ENCODE results near the gene GAB1. TPM values are rescaled to one million over a fixed set of nuclear protein-coding genes. Genes with fewer than 3 reads are reported as not detected.

GAB1 gene
- total RNA-seq, 4 donors from 2014 or later: 102 to 129 (median 118) TPM

DNA sequence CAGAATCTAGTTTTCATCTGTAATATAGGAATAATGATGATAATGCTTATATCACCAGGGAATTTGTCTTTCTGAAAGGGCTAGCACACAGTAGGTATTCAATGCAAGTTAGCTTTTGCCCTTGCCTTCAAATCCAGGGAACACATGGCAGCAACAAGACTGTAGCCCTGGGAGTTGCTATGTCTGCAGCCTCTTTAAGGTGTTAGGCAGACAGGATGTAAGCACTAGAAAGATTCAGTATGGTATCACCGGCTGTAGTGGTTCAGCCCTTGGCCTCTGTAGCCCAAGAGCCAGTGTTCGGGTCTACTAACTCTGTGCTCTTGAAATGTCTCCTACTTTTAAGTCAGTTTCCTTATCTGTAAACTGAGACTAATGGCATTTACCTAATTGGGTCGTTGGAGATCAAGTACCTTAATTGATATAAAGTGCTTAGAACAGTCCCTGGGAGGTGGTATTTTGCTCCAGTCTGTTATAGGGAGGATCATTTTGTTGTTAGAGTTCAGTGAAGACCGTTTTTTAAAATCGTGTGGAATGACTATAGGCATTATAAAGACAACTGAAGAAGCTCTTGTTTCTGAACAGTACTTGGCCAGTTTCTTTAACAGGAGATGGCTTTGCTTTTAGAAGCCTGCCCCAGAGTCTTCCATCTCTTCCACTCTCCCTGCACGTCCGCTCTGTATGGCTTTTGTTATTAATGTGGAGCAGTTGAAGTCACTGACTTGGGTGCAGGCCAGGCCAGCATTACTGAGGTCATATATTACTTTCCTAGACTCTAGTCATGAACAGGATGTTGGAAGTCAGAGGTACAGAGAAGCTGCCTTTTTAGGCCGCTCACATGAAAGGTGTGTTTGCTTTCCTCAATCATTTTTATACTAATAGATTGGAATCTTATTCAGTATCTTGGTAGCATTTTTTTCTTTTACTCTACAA, 44.8 kb downstream of the GAB1 start:
- Histone ChIP-seq H3K36me3 (no peaks in the 10 kb centered on the region), H3K4me1 (peaks cover 58 to 100% (median 71%) of the 10 kb centered on the region in 3 donors), H3K9me3 (no peaks in the 10 kb centered on the region), H3K4me3 (peak overlapping the region; percentile 11 to 17), H3K27me3 (no peaks in the 10 kb centered on the region), H3K27ac (peak overlapping the region; percentile 81 to 95 (median 84))
- TF ChIP-seq CTCF (IDR thresholded peaks at IDR 0.05) (no peak), POLR2AphosphoS5 (IDR thresholded peaks at IDR 0.05) (peak; percentile 88)
- peak; percentile 76 for ATAC-seq
- 19 to 21% methylated on average over 7 of the region's 8 CpGs for WGBS, 2 donors (ENCODE audit: low coverage in 1 of 2)

DNA sequence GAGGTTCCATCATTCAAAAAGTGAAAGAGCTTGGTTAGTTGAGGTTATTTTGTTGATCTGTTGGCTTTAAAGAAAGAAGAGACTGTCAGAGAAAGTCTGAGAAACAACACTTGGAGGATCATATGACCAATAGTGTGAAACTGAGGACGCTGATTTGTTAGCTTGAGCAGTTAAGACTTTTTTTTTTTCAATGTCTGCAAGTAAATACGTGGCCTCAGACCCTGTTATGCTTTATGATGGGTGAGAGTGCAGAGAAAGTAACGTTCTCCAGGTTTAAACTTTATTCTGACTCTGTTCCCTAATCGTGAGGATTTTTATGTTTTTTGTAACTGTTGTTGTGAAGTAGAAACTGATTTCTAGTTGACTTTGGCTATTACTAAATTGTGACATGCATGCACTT, 45.9 kb downstream of the GAB1 start:
- TF ChIP-seq CTCF (IDR thresholded peaks at IDR 0.05) (no peak), POLR2AphosphoS5 (IDR thresholded peaks at IDR 0.05) (no peak), EP300 (IDR thresholded peaks at IDR 0.05) (no peak), POLR2A (IDR thresholded peaks at IDR 0.05) (no peak)
- 2 to 12% methylated on average over 4 of the region's 4 CpGs for WGBS, 2 donors (ENCODE audit: low coverage in 1 of 2)
- peaks cover 48 to 99% (median 59%) of the 10 kb centered on the region in 3 donors for H3K4me1 ChIP-seq
- H3K9me3 ChIP-seq: no peaks in the 10 kb centered on the region
- no peaks in the 10 kb centered on the region for H3K27me3 ChIP-seq
- peak overlapping the region; percentile 81 to 95 (median 84) for H3K27ac ChIP-seq
- peak overlapping the region in 1 of 2 donors; percentile 11 for H3K4me3 ChIP-seq
- ATAC-seq: no peak
- H3K36me3 ChIP-seq: no peaks in the 10 kb centered on the region

DNA sequence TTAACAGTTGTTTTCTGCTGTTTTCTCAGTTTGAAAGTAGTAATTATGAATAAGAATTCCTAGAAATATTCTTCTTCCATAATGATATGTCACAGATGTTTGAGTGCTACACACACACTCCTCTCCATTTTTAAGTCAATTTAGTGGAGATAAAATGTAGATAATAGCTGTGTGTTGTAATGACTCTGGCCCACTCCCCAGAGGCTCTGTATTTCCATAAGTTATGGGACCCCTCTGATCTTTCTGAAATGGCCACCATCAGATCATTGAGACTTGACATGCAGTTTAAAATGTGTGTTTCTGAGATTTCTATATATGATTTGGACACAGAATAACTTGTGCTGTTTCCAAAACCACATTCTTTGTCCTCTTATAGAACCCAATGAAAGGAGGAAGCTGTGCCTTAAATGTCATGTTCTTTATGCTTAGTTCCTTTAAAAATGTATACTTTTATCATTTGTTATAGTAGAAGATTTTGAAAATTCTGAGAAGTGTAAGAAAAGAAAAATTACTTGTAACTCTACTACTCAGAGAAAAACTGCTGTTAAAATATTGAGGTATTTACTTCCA, 46.4 kb downstream of the GAB1 start:
- no peak for ATAC-seq
- TF ChIP-seq EP300 (IDR thresholded peaks at IDR 0.05): no peak
- TF ChIP-seq POLR2AphosphoS5 (IDR thresholded peaks at IDR 0.05): no peak
- no peak for TF ChIP-seq CTCF (IDR thresholded peaks at IDR 0.05)
- TF ChIP-seq POLR2A (IDR thresholded peaks at IDR 0.05): no peak
- Histone ChIP-seq H3K36me3 (no peaks in the 10 kb centered on the region), H3K4me3 (no peak overlapping the region), H3K27me3 (no peaks in the 10 kb centered on the region), H3K27ac (peak overlapping the region; percentile 81 to 95 (median 84)), H3K9me3 (no peaks in the 10 kb centered on the region), H3K4me1 (peaks cover 43 to 99% (median 54%) of the 10 kb centered on the region in 3 donors)

- 27 to 32% methylated on average over 3 to 4 of the region's 4 CpGs for WGBS, 2 donors (ENCODE audit: low coverage in 1 of 2)
- no peak overlapping the region for H3K4me3 ChIP-seq
- H3K4me1 ChIP-seq: peaks cover 35 to 99% (median 44%) of the 10 kb centered on the region in 3 donors
- no peaks in the 10 kb centered on the region for H3K36me3 ChIP-seq
- peak; percentile 87 for ATAC-seq
- H3K9me3 ChIP-seq: no peaks in the 10 kb centered on the region
- peak overlapping the region; percentile 66 to 82 (median 78) for H3K27ac ChIP-seq
- no peaks in the 10 kb centered on the region for H3K27me3 ChIP-seq
- TF ChIP-seq CTCF (IDR thresholded peaks at IDR 0.05) (no peak), POLR2AphosphoS5 (IDR thresholded peaks at IDR 0.05) (peak; percentile 93)
Measured at GRCh38 chr4:143384381-143384994, 47.8 kb downstream of the GAB1 start.
